DMS 273 treated with DMSO at 0.1 percent for 48 hours (cell line): Measurements from ENCODE around the gene CCDC116.
"Not testable (repeated sequence)": the region's sequence is repeated elsewhere in the genome, so short reads cannot be mapped to it uniquely, and the experiment has no call there.

ENCODE experiments used
- DNase-seq: peaks from one replicate; lab custom pipeline; 2025; lab: John Stamatoyannopoulos, UW

CCDC116 gene

GRCh38 chr22:21652010-21652546, 19.5 kb downstream of the CCDC116 start:
- DNase-seq: peak; percentile 58

- DNase-seq: no peak
Measured at GRCh38 chr22:21652547-21653545, 20.3 kb downstream of the CCDC116 start.

- no peak for DNase-seq
Measured at GRCh38 chr22:21657020-21657359, 24.4 kb downstream of the CCDC116 start.

- no peak for DNase-seq
Measured at GRCh38 chr22:21657360-21658032, 24.9 kb downstream of the CCDC116 start.

GRCh38 chr22:21659864-21660525, 27.4 kb downstream of the CCDC116 start:
- DNase-seq: no peak

GRCh38 chr22:21660904-21661303, 28.3 kb downstream of the CCDC116 start:
- DNase-seq: no peak

GRCh38 chr22:21661991-21662390, 29.4 kb downstream of the CCDC116 start:
- no peak for DNase-seq

GRCh38 chr22:21663738-21664137, 31.2 kb downstream of the CCDC116 start:
- DNase-seq: no peak

- DNase-seq: no peak
Measured at GRCh38 chr22:21665047-21665851, 32.7 kb downstream of the CCDC116 start.

GRCh38 chr22:21666786-21667185, 34.2 kb downstream of the CCDC116 start:
- DNase-seq: no peak

- DNase-seq: no peak
Measured at GRCh38 chr22:21669026-21669425, 36.5 kb downstream of the CCDC116 start.

- no peak for DNase-seq
Measured at GRCh38 chr22:21672107-21672629, 39.6 kb downstream of the CCDC116 start.

- no peak for DNase-seq
Measured at GRCh38 chr22:21673534-21674321, 41.2 kb downstream of the CCDC116 start.

- no peak for DNase-seq
Measured at GRCh38 chr22:21674638-21675245, 42.2 kb downstream of the CCDC116 start.

- DNase-seq: no peak
Measured at GRCh38 chr22:21677606-21678443, 45.3 kb downstream of the CCDC116 start.

GRCh38 chr22:21678842-21679241, 46.3 kb downstream of the CCDC116 start:
- not testable (repeated sequence) for DNase-seq

GRCh38 chr22:21679383-21679782, 46.8 kb downstream of the CCDC116 start:
- DNase-seq: no peak

- no peak for DNase-seq
Measured at GRCh38 chr22:21680830-21681565, 48.4 kb downstream of the CCDC116 start.
